ENCODE data around the gene DSC2.

Gene DSC2

DNA sequence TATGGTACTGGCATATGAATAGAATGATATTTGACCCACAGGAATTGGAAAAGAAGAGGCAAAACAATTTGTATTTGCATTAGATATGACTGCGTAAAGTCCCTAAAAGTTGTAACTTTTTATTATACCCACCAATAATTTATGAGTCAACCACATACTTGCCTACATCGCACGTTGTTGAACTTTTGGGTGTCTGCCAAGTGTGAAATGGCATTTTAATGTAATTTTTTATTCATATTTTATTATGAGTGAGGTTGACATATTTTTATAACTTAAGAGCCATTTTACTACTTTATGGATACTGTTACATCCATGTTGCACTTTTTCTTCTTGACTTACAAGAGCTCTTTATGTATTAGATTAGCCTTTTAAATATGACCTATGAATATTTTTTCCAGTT lies 4.6 kb downstream of the DSC2 start:
- DNase-seq, result no peak

GRCh38 chr18:31093880-31094279 lies 8.3 kb downstream of the DSC2 start:
- no peak for DNase-seq

DNA sequence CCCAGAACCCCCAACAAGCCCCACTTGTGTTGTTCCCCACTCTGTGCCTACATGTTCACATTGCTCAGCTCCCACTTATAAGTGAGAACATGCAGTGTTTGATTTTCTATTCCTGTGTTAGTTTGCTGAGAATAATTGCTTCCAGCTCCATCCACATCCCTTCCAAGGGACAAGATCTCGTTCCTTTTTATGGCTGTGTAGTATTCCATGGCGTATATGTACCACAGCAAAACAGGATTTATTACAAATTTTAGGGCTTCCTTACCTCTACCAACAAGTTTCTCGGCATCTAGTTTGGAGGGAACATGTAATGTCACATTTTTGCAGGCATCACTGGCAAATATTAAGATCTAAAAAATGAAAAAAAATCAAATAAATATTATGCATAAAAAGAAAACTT lies 8.9 kb downstream of the DSC2 start:
- no peak for DNase-seq

DNA sequence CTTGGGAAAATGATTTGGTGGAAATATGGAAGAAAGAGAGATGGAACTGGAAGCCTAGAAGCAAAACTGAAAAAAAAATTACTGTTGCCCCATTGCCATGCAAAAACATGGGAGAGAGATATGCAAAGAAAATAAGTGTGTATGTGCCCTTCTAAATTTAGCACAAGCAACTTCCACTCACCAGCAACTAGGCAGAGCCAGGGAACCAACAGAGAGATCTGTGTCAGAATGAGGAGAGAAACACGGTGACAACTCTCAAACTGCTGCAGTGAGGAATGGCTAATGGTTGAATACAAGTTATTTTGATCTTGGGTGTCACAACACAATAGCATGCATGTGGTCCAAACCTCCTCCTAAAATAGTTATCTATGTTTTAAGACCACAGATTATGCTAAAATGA lies 10.9 kb downstream of the DSC2 start:
- DNase-seq, result no peak

GRCh38 chr18:31088532-31088931 lies 13.7 kb downstream of the DSC2 start:
- no peak for DNase-seq

GRCh38 chr18:31079973-31080372 lies 22.2 kb downstream of the DSC2 start:
- DNase-seq, result no peak

- no peak for DNase-seq
Observed at GRCh38 chr18:31077878-31078277, 24.3 kb downstream of the DSC2 start.

DNA sequence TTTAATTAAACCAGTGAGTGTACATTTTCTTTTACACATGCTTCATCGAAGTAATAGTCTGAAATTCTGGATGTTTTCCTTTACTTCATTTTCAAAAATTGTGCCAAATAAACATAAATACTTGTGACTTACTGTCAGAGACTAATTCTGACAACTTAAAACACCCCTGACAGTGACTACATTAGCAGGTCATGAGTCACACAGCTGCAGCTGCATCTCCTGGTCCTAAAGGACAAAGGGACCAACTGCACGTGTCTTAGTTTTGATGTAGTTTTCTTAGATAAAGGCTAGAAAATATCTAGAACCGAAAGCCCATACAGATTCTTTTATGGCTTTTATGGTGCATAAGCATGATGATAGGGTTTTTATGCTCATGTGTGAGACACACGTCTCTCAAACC lies 30.0 kb downstream of the DSC2 start:
- DNase-seq, result no peak

DNA sequence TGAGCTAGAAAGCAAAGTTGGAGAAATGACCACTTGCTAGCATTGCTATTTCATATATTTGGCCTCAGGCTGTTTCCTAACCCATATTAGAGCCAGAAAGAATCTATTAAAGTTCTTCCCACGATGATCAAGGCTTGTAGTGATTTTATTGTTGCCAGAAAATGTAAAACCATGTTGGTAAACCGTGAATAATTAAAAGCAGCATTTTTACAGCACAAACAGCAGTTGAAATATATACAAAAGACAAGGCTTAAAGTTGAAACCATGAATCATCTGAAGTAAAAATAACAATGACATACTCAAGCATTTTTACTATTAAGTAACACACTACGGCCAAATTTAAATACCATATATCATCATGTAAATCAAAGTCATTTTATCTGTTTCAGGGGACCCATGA lies 32.0 kb downstream of the DSC2 start:
- no peak for DNase-seq

DNA sequence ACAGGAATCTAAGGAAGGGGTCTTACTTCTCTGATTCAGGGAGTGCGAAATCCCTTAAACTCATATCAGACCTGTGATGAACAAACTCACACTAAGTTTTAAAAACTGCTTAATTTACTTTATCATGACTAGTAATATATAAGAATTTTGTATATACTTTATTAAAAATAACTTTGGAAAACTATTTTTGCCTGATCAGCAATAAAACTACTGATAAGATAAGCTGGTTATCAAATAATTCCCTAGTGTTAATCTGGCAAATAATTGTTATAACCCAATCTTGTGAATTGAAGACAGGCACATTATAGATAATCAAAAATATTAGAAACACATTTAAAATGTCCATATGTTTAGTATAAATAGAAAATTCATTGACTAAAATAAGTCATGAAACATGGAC lies 36.0 kb downstream of the DSC2 start:
- no peak for DNase-seq

DNA sequence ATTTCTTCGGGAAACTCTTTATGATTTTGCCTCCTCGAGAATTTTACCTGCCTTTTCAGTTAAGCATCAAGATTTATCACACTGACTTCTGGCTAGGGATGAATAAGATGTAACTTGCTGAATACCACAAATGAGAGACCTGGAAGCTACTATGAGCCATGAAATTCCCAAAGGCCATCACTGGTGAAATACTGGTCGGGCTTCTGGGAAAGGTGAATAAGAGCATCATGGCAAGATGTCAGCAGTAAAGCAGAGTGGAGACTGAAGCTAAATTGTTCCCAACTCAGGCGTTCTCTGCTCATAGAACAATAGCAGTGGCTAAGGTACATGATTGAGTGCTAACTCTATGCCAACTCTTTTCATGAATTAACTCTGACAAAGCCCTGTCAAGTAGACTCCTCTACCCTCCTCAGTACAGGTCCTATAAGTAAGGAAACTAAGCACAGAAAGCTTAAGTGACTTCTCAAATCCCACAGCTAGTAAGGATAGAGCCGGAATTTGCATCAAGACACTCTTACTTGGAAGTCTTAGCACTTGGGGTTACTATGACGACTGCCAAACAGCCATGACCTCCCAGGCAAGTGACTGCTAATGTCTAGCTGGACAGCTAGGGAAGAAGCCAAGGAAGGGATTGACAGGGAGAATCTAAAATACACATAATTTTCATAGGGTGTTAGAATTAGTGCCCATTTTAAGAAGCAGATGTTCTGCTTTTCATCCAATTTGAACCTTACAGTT lies 37.0 kb downstream of the DSC2 start:
- DNase-seq, result no peak

- DNase-seq, result no peak
Observed at GRCh38 chr18:31064130-31064529, 38.1 kb downstream of the DSC2 start.

GRCh38 chr18:31061945-31062344 lies 40.3 kb downstream of the DSC2 start:
- DNase-seq, result no peak

DNA sequence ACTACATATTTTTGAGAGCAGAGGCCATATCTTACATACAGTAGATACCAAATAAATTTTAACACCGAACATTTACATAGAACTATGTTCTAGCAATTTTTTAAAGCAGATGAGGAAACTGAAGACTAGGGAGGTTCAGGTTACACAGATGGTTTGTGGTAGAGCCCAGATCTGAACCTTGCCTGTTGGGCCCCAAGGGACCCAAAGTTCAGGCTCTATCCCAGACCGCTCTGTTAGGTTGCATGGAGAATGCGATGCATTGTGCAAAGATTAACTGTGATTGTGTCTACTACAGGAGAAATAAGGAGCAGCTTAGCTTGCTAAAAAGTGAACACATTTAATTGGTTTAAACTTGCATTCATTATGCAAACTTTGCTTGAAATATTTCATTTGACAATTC lies 43.3 kb downstream of the DSC2 start:
- DNase-seq, result no peak

GRCh38 chr18:31057917-31058316 lies 44.3 kb downstream of the DSC2 start:
- DNase-seq, result no peak

- DNase-seq, result no peak
Observed at GRCh38 chr18:31057051-31057450, 45.2 kb downstream of the DSC2 start.

DNA sequence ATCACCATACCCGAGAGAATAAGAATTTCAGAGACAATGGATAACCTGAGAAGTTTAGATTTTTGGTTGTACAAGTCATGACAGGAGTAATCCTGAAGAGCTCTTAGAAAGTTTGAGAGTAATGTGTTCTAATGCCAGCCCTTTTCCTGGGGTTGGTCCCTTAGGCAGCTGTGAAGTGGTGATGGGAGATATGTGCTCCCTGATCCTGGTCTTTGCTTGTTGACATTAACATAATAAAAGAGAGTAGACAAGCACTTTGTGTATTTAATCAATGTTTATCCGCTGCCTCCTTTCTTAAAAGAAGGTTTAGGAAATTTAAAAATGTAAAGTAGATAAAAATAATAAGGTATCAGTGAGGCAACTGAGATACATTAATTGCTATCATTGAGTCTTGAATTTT lies 45.9 kb downstream of the DSC2 start:
- no peak for DNase-seq

- no peak for DNase-seq
Observed at GRCh38 chr18:31050635-31051034, 51.6 kb downstream of the DSC2 start.

- DNase-seq, result no peak
Observed at GRCh38 chr18:31049189-31049588, 53.0 kb downstream of the DSC2 start.

- no peak for DNase-seq
Observed at GRCh38 chr18:31048216-31048615, 54.0 kb downstream of the DSC2 start.

GRCh38 chr18:31046916-31047315 lies 55.3 kb downstream of the DSC2 start:
- no peak for DNase-seq

DNA sequence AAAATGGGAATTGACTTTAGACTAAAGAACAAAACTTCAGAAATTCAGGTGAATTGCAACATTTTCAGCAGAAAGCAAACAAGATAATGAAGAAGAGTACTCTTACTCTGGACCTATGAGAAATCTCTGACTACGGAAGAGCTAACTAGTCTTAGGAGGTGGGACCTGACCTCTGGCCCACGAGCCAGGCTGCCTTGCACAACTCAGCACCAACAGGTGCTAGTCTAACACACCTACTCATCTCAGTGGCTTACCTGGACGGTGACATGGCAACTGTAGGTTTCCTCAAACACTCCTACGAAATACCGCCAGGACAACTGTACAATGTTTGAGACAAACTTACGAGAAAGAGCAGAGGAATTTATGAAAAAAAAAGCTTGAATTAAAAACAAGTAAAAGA lies 56.6 kb downstream of the DSC2 start:
- no peak for DNase-seq

- no peak for DNase-seq
Observed at GRCh38 chr18:31044926-31045325, 57.3 kb downstream of the DSC2 start.

DNA sequence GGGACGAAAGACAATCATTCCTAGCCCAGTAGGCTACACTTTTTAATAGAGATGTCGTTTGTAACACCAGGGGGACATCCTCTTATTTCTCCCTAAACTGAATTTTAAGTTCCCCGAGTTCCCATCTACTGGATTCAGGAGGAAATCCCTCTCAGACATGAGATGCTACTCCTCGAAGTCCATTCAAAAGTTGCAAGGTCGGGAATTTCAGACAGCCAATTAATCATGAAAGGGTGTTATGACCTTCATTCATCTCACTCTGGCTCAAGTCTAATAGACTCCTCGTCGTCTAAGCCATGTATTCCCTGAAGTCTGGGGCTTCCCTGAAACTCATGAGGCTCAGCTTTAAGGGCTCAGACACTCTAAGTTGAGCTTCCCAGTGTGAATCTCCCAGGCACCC lies 58.5 kb downstream of the DSC2 start:
- DNase-seq, result no peak

DNA sequence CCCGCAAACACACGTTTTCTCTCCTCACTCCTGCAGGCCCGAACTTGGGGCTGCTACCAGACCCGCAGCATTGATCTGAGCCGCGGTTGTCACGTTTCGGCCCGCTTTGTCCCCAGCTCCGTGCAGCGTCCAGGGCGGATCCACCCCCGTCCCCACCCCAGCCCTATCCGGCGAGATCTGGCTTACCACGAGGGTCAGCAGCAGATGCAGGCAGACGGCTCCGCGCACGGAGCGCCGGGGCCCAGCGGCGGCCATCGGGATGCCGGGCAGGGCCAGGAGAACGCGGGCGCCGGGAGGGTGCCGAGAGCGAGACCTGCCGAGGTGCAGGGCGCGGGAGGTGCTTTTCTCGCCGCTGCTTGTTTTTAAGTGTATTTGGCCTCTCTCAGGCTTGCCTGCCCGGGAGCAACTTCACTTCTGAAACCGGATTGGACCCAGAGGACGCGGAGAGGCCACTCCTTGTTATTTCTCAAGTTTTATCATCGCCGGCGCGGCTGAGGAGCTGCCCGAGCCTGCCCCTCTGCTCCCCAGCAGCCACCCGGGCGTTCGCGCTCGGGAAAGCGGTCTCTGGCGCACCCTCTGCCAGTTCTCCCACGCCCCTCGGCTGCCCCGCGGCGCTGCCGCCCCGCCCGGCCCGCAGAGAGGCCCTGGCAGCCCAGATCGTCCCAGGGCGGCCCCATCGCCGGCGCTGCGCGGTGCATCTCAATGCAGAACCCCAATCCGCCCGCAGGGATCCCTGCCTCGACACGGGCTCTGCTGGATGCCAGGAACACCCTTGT lies 59.6 kb downstream of the DSC2 start, which contains the start of gene DSC3:
Gene DSC3, minus strand, starts transcription at position 337 of the 776 bp plus-strand sequence. Its CDS starts 82 bp downstream, at position 255.
- DNase-seq, result no peak

Measured in NCI-H774 (cell line).